Spinal cord (tissue), 10 donors: Measurements from ENCODE around the gene SUPT7L. TPM values are rescaled to one million over a fixed set of nuclear protein-coding genes. Genes with fewer than 3 reads are reported as not detected.

ENCODE experiments used
- DNase-seq, 6 donors: peaks; one replicate each; pipeline versions ENCODE4 v3.0.0 to v3.0.0-alpha.2; 2013 to 2015; ENCODE audit warnings: low spot score in 6 of 6, low read depth in 4 of 6
- H3K27ac ChIP-seq: one replicate; pipeline ENCODE4 v1.5.1; 2013; ENCODE audit warnings: low read depth, low read length, control low read depth
- H3K27me3 ChIP-seq: one replicate; pipeline ENCODE4 v1.6.1; 2013; ENCODE audit warnings: low read length; ENCODE audit not compliant: control insufficient read depth, insufficient read depth
- H3K36me3 ChIP-seq: one replicate; pipeline ENCODE4 v1.6.1; 2013; ENCODE audit warnings: low read length; ENCODE audit not compliant: control insufficient read depth, insufficient read depth
- H3K4me1 ChIP-seq: one replicate; pipeline ENCODE4 v1.6.1; 2013; ENCODE audit warnings: low read length; ENCODE audit not compliant: control insufficient read depth, insufficient read depth
- H3K4me3 ChIP-seq: one replicate; pipeline ENCODE4 v1.5.1; 2013; ENCODE audit warnings: low read depth, low read length, control low read depth
- H3K9me3 ChIP-seq: one replicate; pipeline ENCODE4 v1.6.1; 2013; ENCODE audit warnings: low read length; ENCODE audit not compliant: control insufficient read depth, insufficient read depth
- WGBS: methylation state at CpG from one replicate; pipeline ENCODE4 v1.1.5; 2013; ENCODE audit warnings: missing lambda C conversion rate; ENCODE audit not compliant: insufficient coverage; 5-methylcytosine and 5-hydroxymethylcytosine counted together
- polyA plus RNA-seq, 2 donors: library from polyadenylated mRNA; unstranded; fragments of 120-200 nt; gene quantifications; one replicate each; pipeline ENCODE4 v1.2.1, GENCODE V29; 2013; ENCODE audit not compliant: insufficient read length in 2 of 2
- total RNA-seq, 2 donors: library from RNA; depleted of rRNA in 1 of 2; stranded (reverse); fragments of 120-200 nt in 1 of 2; fragments of >200 nt in 1 of 2; gene quantifications; one replicate each; pipeline versions ENCODE4 v1.2.3 to v1.2.4, GENCODE V29; 2013 to 2014
- donor health status: healthy.

Gene SUPT7L
- total and polyA plus RNA-seq, 4 donors: 34.8 to 57.9 (median 50.0) TPM

DNA sequence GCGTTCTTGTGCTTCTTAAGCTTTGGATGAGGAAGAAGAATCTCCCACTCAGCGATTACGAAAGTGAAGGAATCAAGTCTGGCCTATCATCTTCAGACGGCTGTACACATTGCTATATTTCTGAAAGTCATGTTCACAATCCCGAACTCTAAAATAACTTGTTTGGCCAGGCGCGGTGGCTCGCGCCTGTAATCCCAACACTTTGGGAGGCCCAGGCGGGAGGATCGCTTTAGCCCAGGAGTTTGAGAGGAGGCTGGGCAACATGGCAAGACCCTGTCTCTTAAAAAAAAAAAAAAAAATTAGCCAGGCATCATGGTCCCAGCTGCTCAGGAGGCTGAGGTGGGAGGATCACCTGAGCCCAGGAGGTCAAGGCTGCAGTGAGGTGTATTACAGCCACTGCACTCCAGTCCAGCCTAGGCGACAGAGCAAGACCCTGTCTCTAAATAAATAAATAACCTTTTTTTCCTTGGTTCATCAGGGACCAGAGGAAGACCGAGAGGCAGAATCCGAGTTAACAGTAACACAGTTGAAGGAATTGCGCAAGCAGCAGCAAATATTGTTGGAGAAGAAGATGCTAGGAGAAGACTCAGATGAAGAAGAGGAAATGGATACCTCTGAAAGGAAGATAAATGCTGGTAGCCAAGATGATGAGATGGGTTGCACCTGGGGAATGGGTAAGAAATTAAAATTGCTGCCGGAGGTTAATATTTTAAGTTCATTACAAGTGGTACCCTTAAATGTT, 1.4 kb upstream of the SUPT7L start:
- no peaks in the 10 kb centered on the region for H3K27me3 ChIP-seq
- no peaks in the 10 kb centered on the region for H3K9me3 ChIP-seq
- DNase-seq: no peak
- no peak overlapping the region for H3K27ac ChIP-seq
- peaks cover 17% of the 10 kb centered on the region for H3K4me1 ChIP-seq
- WGBS: 85% methylated on average over 13 of the region's 16 CpGs
- H3K4me3 ChIP-seq: peak overlapping the region; percentile 96
- peaks cover 24% of the 10 kb centered on the region for H3K36me3 ChIP-seq

DNA sequence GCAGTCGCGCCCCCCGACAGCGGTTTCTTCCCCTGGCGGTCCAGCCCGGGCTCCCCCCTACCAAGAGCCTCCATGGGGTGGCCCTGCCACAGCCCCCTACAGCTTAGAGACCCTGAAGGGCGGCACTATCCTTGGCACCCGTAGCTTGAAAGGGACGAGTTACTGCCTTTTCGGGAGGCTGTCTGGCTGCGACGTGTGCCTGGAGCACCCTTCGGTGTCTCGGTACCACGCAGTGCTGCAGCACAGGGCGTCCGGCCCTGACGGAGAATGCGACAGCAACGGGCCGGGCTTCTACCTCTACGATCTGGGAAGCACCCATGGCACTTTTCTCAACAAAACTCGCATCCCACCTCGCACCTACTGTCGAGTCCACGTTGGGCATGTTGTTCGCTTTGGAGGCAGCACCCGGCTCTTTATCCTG, 750 bp upstream of the SUPT7L start:
- Histone ChIP-seq H3K4me1 (peaks cover 17% of the 10 kb centered on the region), H3K36me3 (peaks cover 24% of the 10 kb centered on the region), H3K27me3 (no peaks in the 10 kb centered on the region), H3K9me3 (no peaks in the 10 kb centered on the region), H3K27ac (peak overlapping the region; percentile 96), H3K4me3 (peak overlapping the region; percentile 96)
- no peak for DNase-seq
- 5% methylated on average over 28 of the region's 28 CpGs for WGBS

DNA sequence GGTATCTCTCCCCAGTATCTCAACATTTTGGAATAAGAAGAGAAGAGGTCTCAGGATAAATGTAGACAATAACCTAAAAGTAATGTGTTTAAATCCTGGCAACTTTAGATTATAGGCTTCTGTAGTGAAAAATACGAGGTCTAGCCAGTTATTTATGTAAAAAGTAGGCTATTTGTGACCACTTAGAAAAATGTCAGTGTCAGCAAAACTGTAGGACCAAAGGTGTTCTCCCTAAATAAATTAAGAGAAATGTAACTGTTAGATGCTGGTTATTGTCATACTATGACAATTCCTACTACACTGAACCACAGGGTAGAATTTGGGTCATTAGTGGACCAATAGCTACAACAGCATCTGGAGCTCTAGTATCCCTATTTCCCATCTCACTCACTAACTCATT, 2.0 kb downstream of the SUPT7L start:
- Histone ChIP-seq H3K4me3 (no peak overlapping the region), H3K9me3 (no peaks in the 10 kb centered on the region), H3K27me3 (no peaks in the 10 kb centered on the region), H3K27ac (no peak overlapping the region), H3K36me3 (peaks cover 23% of the 10 kb centered on the region), H3K4me1 (peaks cover 17% of the 10 kb centered on the region)
- no peak for DNase-seq
- no CpG with 5 or more reads among the region's 1 CpG for WGBS

DNA sequence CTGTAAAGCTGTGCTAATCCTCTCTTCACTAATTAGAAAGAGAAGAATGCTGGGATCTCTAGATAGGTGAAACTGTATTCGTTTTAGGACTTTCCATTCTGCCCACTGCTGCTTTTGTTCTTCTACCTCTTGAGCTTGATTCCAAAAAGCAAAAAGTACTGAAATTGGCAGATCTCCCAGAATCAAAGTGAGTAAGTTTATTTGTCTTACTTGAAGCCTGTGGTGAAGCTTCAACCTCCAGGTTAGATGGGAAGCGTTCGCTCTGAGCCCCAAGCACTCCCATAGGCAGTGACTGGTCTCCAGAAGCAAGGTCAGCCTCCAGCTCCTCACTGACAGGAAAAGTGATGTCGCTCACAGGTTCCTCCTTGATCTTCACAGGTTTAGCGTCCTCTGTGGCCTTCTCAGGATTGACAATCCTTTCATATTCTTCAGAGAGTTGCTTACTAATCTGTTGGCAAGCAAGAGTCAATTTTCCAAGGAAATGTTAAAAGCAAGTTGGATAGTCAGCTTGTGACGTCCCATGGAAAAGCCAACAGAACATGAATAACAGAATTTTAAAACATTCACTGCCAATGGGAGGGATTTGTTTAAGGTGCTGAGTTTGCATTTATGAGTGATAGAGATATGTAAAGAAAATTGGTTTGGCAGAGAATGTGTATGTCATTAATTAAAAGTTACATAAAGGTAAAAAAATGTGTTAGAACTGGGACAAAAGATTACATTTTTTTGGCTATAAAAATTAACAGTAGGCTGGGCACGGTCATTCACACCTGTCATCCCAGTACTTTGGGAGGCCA, 8.1 kb downstream of the SUPT7L start:
- H3K27me3 ChIP-seq: no peaks in the 10 kb centered on the region
- H3K9me3 ChIP-seq: no peaks in the 10 kb centered on the region
- 76% methylated on average over 4 of the region's 7 CpGs for WGBS
- H3K36me3 ChIP-seq: peaks cover 39% of the 10 kb centered on the region
- H3K4me3 ChIP-seq: no peak overlapping the region
- peak in 1 of 6 donors; percentile 15 for DNase-seq
- H3K27ac ChIP-seq: no peak overlapping the region
- H3K4me1 ChIP-seq: no peaks in the 10 kb centered on the region

DNA sequence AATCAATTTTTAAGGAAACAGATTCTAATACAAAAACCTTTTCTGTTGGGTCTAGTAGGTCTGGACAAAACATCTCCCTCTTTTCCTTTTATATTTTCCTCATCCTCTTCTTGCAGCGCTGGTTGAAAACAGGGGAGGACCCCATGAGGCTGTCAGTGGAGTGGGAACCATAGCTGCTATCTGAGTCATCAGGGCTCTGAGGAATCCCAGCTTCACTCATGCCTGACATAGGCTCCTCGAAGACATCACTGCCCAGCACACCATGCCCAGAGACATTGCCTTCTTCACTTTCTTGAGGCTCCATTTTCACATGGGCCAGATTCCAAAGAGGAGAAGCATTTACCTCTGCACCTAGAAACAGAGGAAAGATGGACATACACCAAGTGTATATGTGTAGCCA, 10.0 kb downstream of the SUPT7L start:
- no peak for DNase-seq
- H3K27me3 ChIP-seq: no peaks in the 10 kb centered on the region
- no peaks in the 10 kb centered on the region for H3K9me3 ChIP-seq
- H3K27ac ChIP-seq: no peak overlapping the region
- WGBS: 100% methylated on average over 1 of the region's 2 CpGs
- peaks cover 45% of the 10 kb centered on the region for H3K36me3 ChIP-seq
- no peaks in the 10 kb centered on the region for H3K4me1 ChIP-seq
- no peak overlapping the region for H3K4me3 ChIP-seq

DNA sequence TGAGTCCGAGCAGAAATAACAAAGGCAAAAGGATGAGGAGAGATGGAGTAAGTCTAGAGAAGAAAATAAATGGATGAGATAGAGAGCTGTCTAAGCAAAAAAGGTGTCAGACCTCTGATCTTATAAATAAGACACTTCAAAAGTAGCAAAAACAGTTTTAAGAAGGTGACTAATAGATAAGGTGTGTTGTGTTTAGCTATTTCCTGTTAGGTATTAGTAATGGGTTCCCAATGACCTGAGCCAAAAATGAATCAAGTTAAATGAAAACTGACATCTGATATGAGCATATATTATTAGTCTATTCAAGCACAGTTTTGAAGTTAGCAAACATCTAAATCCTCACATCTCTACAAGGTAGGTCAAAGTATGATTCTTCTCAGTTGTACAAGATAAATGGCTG, 10.6 kb downstream of the SUPT7L start:
- 100% methylated on average over 1 of the region's 1 CpG for WGBS
- no peak overlapping the region for H3K4me3 ChIP-seq
- DNase-seq: no peak
- H3K36me3 ChIP-seq: peaks cover 51% of the 10 kb centered on the region
- H3K9me3 ChIP-seq: no peaks in the 10 kb centered on the region
- H3K27ac ChIP-seq: no peak overlapping the region
- H3K4me1 ChIP-seq: no peaks in the 10 kb centered on the region
- H3K27me3 ChIP-seq: no peaks in the 10 kb centered on the region

DNA sequence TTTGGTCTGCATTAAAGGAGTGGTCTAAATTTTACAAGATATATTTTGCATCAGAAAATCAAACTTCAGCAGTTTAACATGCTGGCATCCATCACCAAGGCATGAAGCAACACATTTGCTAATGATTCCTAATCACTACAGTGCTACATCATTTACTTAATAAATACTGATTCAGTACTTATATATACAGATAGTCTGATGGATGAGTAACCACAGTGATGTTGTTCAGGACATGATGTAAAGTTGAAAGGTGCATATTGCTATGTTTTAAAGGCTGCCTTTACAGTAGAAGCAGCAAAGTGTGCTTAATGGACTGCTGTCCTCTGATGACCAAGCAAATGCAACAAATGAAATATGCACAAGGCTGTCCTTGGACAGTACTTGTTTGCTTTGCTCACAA, 11.1 kb downstream of the SUPT7L start:
- Histone ChIP-seq H3K4me3 (no peak overlapping the region), H3K36me3 (peaks cover 49% of the 10 kb centered on the region), H3K4me1 (no peaks in the 10 kb centered on the region), H3K27ac (no peak overlapping the region), H3K27me3 (no peaks in the 10 kb centered on the region), H3K9me3 (no peaks in the 10 kb centered on the region)
- DNase-seq: no peak

DNA sequence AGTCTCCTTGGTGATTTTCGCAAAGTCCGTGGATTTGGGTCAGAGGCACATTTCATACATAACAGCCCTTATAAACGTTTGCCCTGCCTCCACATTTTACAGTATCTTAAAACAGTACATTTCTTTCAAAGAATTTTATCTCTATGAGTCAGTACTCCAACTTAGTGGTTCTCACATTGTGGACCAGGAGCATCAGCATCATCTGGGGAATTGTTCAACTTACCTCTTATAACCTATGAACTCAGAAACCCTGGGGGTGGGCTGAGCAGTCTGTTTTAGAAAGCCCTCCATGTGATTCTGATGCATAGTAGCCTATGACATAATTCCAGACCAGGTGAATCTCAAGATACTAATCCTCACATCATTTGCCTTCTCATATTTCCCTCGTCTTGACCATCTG, 12.4 kb downstream of the SUPT7L start:
- H3K9me3 ChIP-seq: no peaks in the 10 kb centered on the region
- H3K36me3 ChIP-seq: peaks cover 43% of the 10 kb centered on the region
- no peaks in the 10 kb centered on the region for H3K4me1 ChIP-seq
- no peak overlapping the region for H3K4me3 ChIP-seq
- 86% methylated on average over 3 of the region's 4 CpGs for WGBS
- no peak overlapping the region for H3K27ac ChIP-seq
- no peak for DNase-seq
- no peaks in the 10 kb centered on the region for H3K27me3 ChIP-seq

DNA sequence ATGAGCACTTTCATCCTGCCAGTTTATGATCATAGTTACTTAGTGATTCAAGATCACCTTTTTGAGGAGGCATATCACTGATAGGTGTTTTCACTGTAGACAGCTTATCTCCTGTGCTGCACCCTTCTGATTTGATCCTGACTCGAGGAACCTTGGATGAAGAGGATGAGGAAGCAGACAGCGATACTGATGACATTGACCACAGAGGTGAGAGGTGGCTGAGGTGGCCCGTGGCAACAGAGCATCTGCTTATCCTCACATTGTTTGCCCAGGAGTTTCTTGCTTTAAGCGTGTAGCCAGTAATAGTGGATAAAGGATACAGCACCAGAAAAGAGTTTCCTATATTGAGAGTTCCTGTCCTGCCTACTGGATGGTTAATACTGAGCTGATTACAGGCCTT, 15.7 kb downstream of the SUPT7L start:
- H3K4me3 ChIP-seq: no peak overlapping the region
- 100% methylated on average over 4 of the region's 4 CpGs for WGBS
- no peaks in the 10 kb centered on the region for H3K4me1 ChIP-seq
- DNase-seq: no peak
- H3K36me3 ChIP-seq: peaks cover 41% of the 10 kb centered on the region
- no peak overlapping the region for H3K27ac ChIP-seq
- no peaks in the 10 kb centered on the region for H3K27me3 ChIP-seq
- H3K9me3 ChIP-seq: no peaks in the 10 kb centered on the region

DNA sequence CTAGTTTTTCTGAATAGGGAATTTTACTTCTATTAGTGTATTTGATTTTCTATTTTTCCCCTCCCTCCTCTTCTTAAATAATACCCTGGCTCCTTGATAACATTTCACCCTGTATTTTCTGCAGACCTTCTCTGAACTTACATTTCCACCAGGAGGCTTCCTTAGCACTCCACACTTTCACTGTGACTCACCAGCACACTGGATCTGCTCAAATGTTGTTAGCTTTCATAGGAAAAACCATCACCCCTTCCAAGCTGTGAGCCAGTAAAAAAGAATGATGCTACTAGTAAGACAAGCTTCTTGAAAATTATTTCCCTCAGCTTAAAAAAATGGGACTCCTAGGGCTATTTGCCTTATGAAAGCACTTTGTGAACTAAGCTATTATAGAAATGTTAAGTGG, 16.1 kb downstream of the SUPT7L start:
- no peak for DNase-seq
- Histone ChIP-seq H3K27ac (no peak overlapping the region), H3K4me1 (no peaks in the 10 kb centered on the region), H3K36me3 (peaks cover 45% of the 10 kb centered on the region), H3K9me3 (no peaks in the 10 kb centered on the region), H3K27me3 (no peaks in the 10 kb centered on the region), H3K4me3 (no peak overlapping the region)
